ENCODE data around the gene PROB1. TPM values are rescaled to one million over a fixed set of nuclear protein-coding genes. Genes with fewer than 3 reads are reported as not detected.

PROB1 gene
- total and polyA plus RNA-seq, 2 of the 13 experiments (the other 11 are each of a cell fraction or from before 2014, with no cell fraction given) = 0.69 to 1.1 TPM

DNA sequence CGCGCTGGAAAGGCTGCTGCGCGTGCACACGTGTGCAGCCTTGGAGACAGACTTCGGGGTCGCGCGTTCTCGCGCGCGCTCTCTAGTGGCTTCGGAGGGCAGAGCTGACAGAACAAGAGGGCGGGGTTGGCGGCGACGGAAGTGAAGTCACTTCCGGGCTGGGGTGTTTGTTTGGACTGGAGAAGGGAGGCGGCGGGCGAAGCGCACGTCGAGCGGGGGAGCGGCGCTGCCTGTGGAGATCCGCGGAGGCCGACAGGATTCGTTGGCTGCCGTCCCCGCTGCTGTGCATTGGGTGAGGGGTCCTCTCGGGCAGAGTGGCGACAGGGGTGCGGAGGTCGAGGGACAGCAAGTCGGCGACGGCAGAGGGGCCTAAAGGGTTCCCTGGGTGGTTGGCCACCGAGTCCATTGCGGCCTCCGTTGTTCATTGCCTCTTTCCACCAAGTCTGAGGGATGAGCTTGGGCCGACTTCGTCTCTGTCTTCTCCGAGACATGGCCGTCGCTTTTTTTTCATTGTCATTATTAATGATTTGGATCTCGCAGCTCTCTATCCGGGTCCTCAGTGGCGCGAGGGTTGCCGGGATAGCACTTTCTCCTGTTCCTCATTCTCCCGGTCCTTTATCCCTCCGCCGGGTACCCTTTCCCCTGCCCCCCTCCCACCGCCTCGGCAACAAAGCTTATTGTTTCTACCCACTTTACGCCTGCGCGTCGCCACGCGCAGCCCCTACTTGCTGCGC, 53.0 kb downstream of the PROB1 start, which contains the start of gene PAIP2 (continued):
- TF ChIP-seq, protein P1, sequence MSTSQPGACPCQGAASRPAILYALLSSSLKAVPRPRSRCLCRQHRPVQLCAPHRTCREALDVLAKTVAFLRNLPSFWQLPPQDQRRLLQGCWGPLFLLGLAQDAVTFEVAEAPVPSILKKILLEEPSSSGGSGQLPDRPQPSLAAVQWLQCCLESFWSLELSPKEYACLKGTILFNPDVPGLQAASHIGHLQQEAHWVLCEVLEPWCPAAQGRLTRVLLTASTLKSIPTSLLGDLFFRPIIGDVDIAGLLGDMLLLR (CRISPR knock-in tag; IDR thresholded peaks at IDR 0.05) = peak; percentile 91
- TF ChIP-seq SP1 (IDR thresholded peaks at IDR 0.05) (no peak), SP1 (CRISPR knock-in tag; IDR thresholded peaks at IDR 0.05) (peak; percentile 79), RAD51 (IDR thresholded peaks at IDR 0.05; ENCODE audit: borderline replicate concordance) (no peak), MTA3 (CRISPR knock-in tag; IDR thresholded peaks at IDR 0.05) (no peak), ZNF44 (CRISPR knock-in tag; IDR thresholded peaks at IDR 0.05) (peak; percentile 84; the same call in 1 of the 2 replicates), ZNF782 (CRISPR knock-in tag; IDR thresholded peaks at IDR 0.05; ENCODE audit: borderline replicate concordance) (peak; percentile 63; the same call in 1 of the 2 replicates), ZNF672 (CRISPR knock-in tag; IDR thresholded peaks at IDR 0.05) (no peak), USF2 (IDR thresholded peaks at IDR 0.05; ENCODE audit: low read depth, low read length) (peak; percentile 45; the same call in 1 of the 2 replicates), USF2 (CRISPR knock-in tag; IDR thresholded peaks at IDR 0.05; ENCODE audit: borderline replicate concordance) (peak; percentile 75; the same call in 1 of the 2 replicates), ZBTB39 (CRISPR knock-in tag; IDR thresholded peaks at IDR 0.05) (no peak), CBX5 (CRISPR knock-in tag; IDR thresholded peaks at IDR 0.05; ENCODE audit: borderline replicate concordance) (peak; percentile 26; the same call in 1 of the 2 replicates), ZNF224 (CRISPR knock-in tag; IDR thresholded peaks at IDR 0.05) (no peak), MAF1 (CRISPR knock-in tag; IDR thresholded peaks at IDR 0.05; ENCODE audit: borderline replicate concordance) (peak; percentile 79; the same call in 1 of the 2 replicates), FOXJ3 (CRISPR knock-in tag; IDR thresholded peaks at IDR 0.05; ENCODE audit: borderline replicate concordance) (no peak; the same call in 1 of the 2 replicates), ADNP (CRISPR knock-in tag; IDR thresholded peaks at IDR 0.05) (no peak), NR3C1 (CRISPR knock-in tag; IDR thresholded peaks at IDR 0.05) (no peak), FOXO1 (CRISPR knock-in tag; IDR thresholded peaks at IDR 0.05) (peak; percentile 67; the same call in 1 of the 2 replicates), POLR2AphosphoS2 (IDR thresholded peaks at IDR 0.05; ENCODE audit: low read depth, low read length) (peak; percentile 82), ZNF468 (CRISPR knock-in tag; IDR thresholded peaks at IDR 0.05) (no peak), ZNF800 (CRISPR knock-in tag; IDR thresholded peaks at IDR 0.05) (peak; percentile 28; the same call in 1 of the 2 replicates)
